Eye (tissue), 1 donor: Measurements from ENCODE around the gene WRAP73.

Source experiments
- DNase-seq: peaks from one replicate; pipeline ENCODE4 v3.0.0-alpha.2; 2015

Gene WRAP73

GRCh38 chr1:3664700-3665375 lies 14.9 kb upstream of the WRAP73 start:
- DNase-seq = no peak

GRCh38 chr1:3663999-3664699 lies 14.2 kb upstream of the WRAP73 start:
- DNase-seq = no peak

- DNase-seq = no peak
Measured at GRCh38 chr1:3662080-3662671, 12.3 kb upstream of the WRAP73 start.

GRCh38 chr1:3661631-3662030 lies 11.7 kb upstream of the WRAP73 start:
- no peak for DNase-seq

GRCh38 chr1:3660704-3661103 lies 10.8 kb upstream of the WRAP73 start:
- DNase-seq = no peak

GRCh38 chr1:3659093-3659492 lies 9.2 kb upstream of the WRAP73 start:
- no peak for DNase-seq

GRCh38 chr1:3658231-3658615 lies 8.3 kb upstream of the WRAP73 start:
- DNase-seq = no peak

GRCh38 chr1:3657578-3658230 lies 7.8 kb upstream of the WRAP73 start:
- DNase-seq = no peak

- DNase-seq = no peak
Measured at GRCh38 chr1:3657096-3657475, 7.2 kb upstream of the WRAP73 start.

GRCh38 chr1:3656450-3657095 lies 6.7 kb upstream of the WRAP73 start:
- DNase-seq = no peak

- DNase-seq = no peak
Measured at GRCh38 chr1:3654549-3655281, 4.8 kb upstream of the WRAP73 start.

- DNase-seq = no peak
Measured at GRCh38 chr1:3653286-3653618, 3.3 kb upstream of the WRAP73 start.

GRCh38 chr1:3652548-3653285 lies 2.8 kb upstream of the WRAP73 start:
- peak; percentile 45 for DNase-seq

- peak; percentile 60 for DNase-seq
Measured at GRCh38 chr1:3651930-3652547, 2.1 kb upstream of the WRAP73 start, which contains the start of gene TP73. Gene TP73, plus strand, starts transcription at chr1:3652516. Its CDS starts 29,850 bp downstream, at chr1:3682366.

GRCh38 chr1:3651026-3651929 lies 1.4 kb upstream of the WRAP73 start:
- peak; percentile 53 for DNase-seq

- peak; percentile 46 for DNase-seq
Measured at GRCh38 chr1:3650248-3651025, 534 bp upstream of the WRAP73 start.

- no peak for DNase-seq
Measured at GRCh38 chr1:3646596-3646995, 3.3 kb downstream of the WRAP73 start.

- DNase-seq = no peak
Measured at GRCh38 chr1:3645666-3646355, 4.1 kb downstream of the WRAP73 start.

GRCh38 chr1:3645247-3645646 lies 4.7 kb downstream of the WRAP73 start:
- DNase-seq = no peak
